GM19238 (cell line): Measurements from ENCODE around the gene EDIL3.

Source experiments
- DNase-seq: peaks from one replicate; pipeline ENCODE4 v3.0.0; 2011; ENCODE audit warnings: low spot score; ENCODE audit not compliant: insufficient read length

The EDIL3 gene

DNA sequence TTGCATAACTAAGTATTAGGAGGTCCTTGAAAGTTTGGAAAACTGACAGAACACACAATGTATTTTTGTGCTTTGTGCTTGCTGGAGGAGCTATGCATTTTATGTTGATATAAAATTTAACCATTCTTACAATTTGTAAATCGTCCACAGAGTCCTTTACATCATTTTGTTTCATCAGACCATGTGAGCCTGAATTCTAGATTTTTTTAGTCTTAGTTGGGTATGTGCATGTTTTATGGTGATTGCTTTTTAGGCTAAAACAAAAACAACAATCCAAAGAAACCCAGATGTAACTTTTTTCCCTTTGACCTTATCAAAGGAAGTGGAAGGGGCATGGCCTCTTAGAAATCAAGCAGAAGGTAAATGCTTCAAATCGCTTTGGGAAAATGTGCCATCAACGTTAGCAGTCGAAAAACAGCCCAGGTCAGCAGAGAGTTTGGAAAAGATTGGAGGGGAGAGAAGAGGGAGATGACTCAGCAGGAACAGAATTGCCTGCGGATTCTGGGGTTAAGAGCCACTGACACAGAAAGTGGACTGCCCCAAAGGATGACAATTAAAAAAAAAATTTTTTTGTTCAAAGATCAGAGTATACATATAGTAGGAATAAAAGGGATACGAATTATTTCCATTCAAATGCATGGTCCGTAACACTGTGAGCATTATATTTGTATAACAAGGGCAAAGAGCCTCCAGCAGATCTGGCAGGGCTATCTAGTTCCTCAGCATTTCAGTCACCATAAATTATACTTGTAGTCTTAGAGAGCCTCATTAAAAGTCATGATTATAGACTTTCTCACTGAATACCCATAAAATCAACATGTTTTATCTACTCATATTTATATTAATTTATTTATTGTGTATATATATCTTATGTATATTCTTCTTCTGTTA is 410.5 kb downstream of the EDIL3 start:
- DNase-seq = no peak

- DNase-seq = no peak
Measured at GRCh38 chr5:83972909-83973308, 411.8 kb downstream of the EDIL3 start.

GRCh38 chr5:83972236-83972635 is 412.4 kb downstream of the EDIL3 start:
- DNase-seq = no peak

- no peak for DNase-seq
Measured at GRCh38 chr5:83967417-83967816, 417.3 kb downstream of the EDIL3 start.

DNA sequence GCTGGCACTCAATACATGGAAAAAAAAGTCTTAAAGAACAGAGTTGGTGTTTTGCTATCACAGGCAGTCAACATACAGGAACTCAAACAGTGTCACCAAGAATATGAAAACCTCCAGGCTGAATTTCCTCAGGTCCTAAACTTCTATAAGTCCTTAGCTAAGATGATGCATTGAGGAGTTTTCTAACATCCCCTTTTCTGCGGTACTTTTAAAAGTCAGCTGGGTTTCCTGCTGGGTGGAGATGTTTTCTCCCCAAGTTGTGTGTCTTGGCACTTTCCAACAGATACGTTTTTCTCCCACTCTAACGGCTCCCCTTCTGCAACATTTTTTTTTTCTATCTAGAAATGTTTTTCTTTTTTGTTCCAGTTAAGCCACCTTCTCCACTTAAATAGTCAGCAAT is 419.2 kb downstream of the EDIL3 start:
- no peak for DNase-seq

- no peak for DNase-seq
Measured at GRCh38 chr5:83964271-83964670, 420.4 kb downstream of the EDIL3 start.

DNA sequence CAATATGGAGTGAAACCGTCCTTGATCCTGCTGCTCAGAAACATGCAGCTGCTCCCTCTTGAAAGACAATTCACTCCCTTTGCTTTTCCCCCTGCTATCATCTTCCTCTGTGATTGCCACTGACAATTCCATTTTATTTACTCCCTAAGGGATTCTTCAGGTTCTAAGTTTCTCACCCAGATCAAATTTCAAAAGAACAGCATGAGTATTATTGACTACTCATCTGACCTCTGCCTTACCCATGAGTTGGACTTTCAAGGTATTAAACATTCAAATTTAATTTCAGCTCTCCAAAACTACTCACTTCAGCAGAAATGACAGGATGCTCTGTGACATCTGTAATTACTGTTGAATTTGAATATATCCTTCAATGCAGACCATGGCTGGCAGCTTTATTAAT is 427.5 kb downstream of the EDIL3 start:
- DNase-seq = no peak

GRCh38 chr5:83956386-83956785 is 428.3 kb downstream of the EDIL3 start:
- DNase-seq = no peak

GRCh38 chr5:83955916-83956315 is 428.8 kb downstream of the EDIL3 start:
- no peak for DNase-seq

- no peak for DNase-seq
Measured at GRCh38 chr5:83947763-83948162, 436.9 kb downstream of the EDIL3 start.

- no peak for DNase-seq
Measured at GRCh38 chr5:83946516-83946915, 438.2 kb downstream of the EDIL3 start.

DNA sequence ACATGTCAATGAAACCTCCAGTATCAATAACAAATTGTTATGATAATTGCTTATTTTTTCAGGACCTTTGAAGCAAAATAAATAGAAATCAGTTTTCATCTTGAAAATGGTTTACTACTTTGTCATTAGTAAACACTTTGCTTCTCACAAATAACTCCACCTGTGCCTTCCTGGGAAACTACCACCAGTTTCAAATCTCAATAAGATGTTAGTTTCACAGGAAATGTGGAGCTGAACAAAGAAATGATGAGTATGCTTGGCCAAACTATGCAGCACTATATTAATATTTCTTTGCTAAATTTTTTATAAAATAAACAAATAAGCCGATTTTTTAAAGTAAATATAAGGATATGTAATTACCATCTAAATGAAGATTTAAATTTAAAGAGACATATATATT is 442.5 kb downstream of the EDIL3 start:
- DNase-seq = no peak

DNA sequence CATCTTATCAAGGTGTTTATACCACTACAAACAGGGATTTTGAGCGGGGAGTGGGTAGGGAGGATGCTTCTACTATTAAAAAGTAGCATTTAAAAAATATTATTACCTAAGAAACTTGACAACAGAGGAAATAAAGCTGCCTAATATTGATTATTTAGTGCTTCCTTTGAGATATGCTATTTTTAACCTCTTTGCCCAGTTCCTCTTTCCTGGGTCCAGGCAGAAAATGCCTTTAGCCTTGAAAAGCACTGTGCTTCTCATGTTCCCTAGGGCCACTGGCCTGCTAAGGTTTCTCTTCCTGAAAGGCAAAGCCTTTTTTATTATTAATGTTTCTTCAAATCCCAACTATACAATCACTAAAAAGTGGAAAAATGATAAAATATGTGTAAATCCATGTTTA is 446.8 kb downstream of the EDIL3 start:
- DNase-seq = no peak

- DNase-seq = no peak
Measured at GRCh38 chr5:83931969-83932368, 452.7 kb downstream of the EDIL3 start.

- DNase-seq = no peak
Measured at GRCh38 chr5:83927140-83927733, 457.4 kb downstream of the EDIL3 start.

GRCh38 chr5:83925955-83926337 is 458.7 kb downstream of the EDIL3 start:
- no peak for DNase-seq

DNA sequence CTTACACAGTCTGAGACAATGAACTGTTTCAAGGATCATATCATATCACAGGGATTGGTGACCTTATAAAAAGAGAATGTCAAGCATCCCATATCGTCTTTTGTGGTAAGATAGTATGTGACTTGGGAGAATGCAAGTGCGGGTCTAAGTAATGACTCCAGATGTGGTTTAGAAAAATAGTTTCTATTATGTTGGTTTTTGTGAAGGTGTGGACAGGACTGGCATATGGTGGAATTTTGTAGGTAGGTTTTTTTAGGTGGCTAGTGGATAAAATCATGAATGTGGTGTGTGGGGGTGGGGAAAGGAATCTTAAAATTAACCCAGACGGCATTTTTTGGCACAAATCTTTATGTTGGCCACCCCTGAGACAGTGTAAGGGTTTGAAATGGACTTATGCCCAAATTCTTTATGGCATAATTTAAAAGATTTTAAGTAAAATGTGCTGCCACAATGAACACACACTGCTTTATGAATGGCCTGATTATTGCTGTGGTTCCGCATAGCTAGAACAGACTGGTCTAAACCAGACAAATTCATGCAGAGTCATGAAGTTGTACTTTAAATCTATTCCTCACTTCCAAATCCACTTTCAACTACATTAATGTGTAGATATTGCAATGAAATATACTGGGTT is 459.2 kb downstream of the EDIL3 start:
- DNase-seq = no peak

DNA sequence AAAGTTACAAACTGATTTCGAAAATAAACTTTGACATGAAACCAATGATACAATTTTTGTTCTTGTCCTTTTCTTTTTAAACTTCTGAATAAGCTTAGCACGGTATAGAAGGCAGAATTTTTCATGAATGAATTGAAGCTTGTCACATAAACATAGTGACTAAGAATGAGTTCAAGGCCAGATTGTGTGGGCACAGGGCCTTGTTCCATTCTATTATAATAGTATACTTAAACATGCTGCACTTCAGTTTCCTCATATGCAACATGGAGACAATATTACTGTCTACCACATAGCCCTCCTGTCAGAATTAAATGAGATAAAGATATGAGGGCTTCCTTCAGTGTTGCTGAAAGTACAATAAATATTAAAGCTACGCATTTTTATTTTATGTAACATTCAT is 459.8 kb downstream of the EDIL3 start:
- no peak for DNase-seq

DNA sequence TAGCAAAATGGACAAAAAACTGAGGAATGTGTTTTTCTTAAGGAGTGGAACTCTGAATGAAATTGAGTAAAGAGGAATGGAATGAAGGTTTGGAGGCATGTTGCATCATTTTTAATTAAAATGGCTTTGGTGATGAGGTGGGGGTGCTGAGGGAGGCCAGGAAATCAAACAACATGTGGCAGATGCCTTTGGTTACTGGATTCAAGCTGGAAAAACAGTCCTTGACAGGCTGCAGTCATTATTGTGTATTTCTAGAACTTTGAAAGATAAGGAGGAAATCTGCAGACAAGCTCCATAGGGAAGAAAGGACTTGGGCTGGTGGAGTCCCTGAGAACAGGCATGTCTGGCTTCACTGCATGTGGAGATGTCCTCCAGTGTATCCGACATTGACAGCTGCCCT is 460.5 kb downstream of the EDIL3 start:
- DNase-seq = no peak

GRCh38 chr5:83922699-83923098 is 462.0 kb downstream of the EDIL3 start:
- no peak for DNase-seq

GRCh38 chr5:83921666-83922193 is 462.9 kb downstream of the EDIL3 start:
- no peak for DNase-seq
